Body of pancreas (tissue), 4 donors: ENCODE data around the gene STIM2. TPM values are rescaled to one million over a fixed set of nuclear protein-coding genes. Genes with fewer than 3 reads are reported as not detected.
A peak's percentile ranks its signal among the peaks of the same experiment; 100 is the strongest.
"Not testable (repeated sequence)": the region's sequence is repeated elsewhere in the genome, so short reads cannot be mapped to it uniquely, and the experiment has no call there.

ENCODE experiments used
- ATAC-seq: fragments of 150-250 bp; one replicate; pipeline ENCODE4 v1.9.1; 2016
- DNase-seq, 4 donors: peaks; one replicate each; pipeline ENCODE4 v3.0.0-alpha.2; 2019
- H3K27ac ChIP-seq, 4 donors: fragments of 200-600 bp; sonication (generic); 1 replicate in 3 of 4; 2 replicates in 1 of 4; pipeline versions ENCODE4 v1.5.1 to v1.6.1; 2016 to 2019; ENCODE audit warnings: mild to moderate bottlenecking in 1 of 4, mixed read lengths in 1 of 4, moderate library complexity in 1 of 4
- H3K27me3 ChIP-seq, 2 donors: fragments of 200-600 bp; sonication (generic); one replicate each; pipeline ENCODE4 v1.6.0; 2016; ENCODE audit warnings: mild to moderate bottlenecking in 1 of 2
- H3K36me3 ChIP-seq, 2 donors: fragments of 200-600 bp; sonication (generic); replicated peaks in 1 of 2; 2 replicates each; pipeline ENCODE4 v1.5.1; 2016; ENCODE audit warnings: low read depth in 2 of 2; ENCODE audit not compliant: insufficient read depth in 1 of 2
- H3K4me1 ChIP-seq: fragments of 200-600 bp; sonication (generic); one replicate; pipeline ENCODE4 v1.6.0; 2016
- H3K4me3 ChIP-seq, 2 donors: fragments of 200-600 bp; sonication (generic); 1 replicate in 1 of 2; 2 replicates in 1 of 2; pipeline ENCODE4 v1.5.1; 2016 to 2019
- H3K9me3 ChIP-seq, 3 donors: fragments of 200-600 bp; sonication (generic); 1 replicate in 2 of 3; 2 replicates in 1 of 3; pipeline ENCODE4 v1.5.1; 2016
- CTCF ChIP-seq, 7 experiments: fragments of 450-650 bp in 4 of 7; fragments of 200-600 bp in 3 of 7; sonication (generic) in 3 of 7; IDR thresholded peaks; one replicate each; pipeline ENCODE4 v1.5.1; 2016 to 2019; ENCODE audit warnings: antibody characterized with exemption in 7 of 7
- POLR2A ChIP-seq, 3 donors: fragments of 450-650 bp; IDR thresholded peaks; one replicate each; pipeline ENCODE4 v1.6.1; 2016; ENCODE audit warnings: antibody characterized with exemption in 3 of 3, mild to moderate bottlenecking in 2 of 3
- WGBS, 2 donors: methylation state at CpG; one replicate each; pipeline ENCODE4 v1.1.5; 2017; 5-methylcytosine and 5-hydroxymethylcytosine counted together
- intact Hi-C: fragments of 100-400 bp; cut with DNase I; formaldehyde crosslinking; loops from one replicate; pipeline ENCODE4 v1.15.1; 2023
- total RNA-seq, 2 donors: library from RNA; depleted of rRNA; stranded (reverse); fragments of >200 nt; gene quantifications; one replicate each; pipeline ENCODE4 v1.1.0, GENCODE V29; 2016

The STIM2 gene
- 10 to 100 TPM; 10.9 to 53.4 TPM for total RNA-seq

GRCh38 chr4:26860157-26860921 lies at the start of gene STIM2:
STIM2 (plus strand) TSS chr4:26860841.
- Histone ChIP-seq H3K27ac (peak within 1 kb of the TSS; percentile 94 to 98 (median 94)), H3K4me3 (peak within 1 kb of the TSS; percentile 54 to 87), H3K36me3 (no peaks in the 10 kb centered on the region), H3K9me3 (no peaks in the 10 kb centered on the region), H3K27me3 (no peaks in the 10 kb centered on the region), H3K4me1 (peaks cover 56% of the 10 kb centered on the region)
- WGBS, 2 donors: 0% methylated on average over 37 to 72 of the region's 74 CpGs
- ATAC-seq (peak; percentile 85), DNase-seq (peak; percentile 96)
- intact Hi-C loops: no loop called here
- TF ChIP-seq POLR2A (IDR thresholded peaks at IDR 0.05) (peak; percentile 75 to 96 (median 91)), CTCF (IDR thresholded peaks at IDR 0.05) (peak in 6 of 7 experiments; percentile 12 to 62 (median 43))

- ATAC-seq, H3K4me1 ChIP-seq, H3K27ac ChIP-seq, intact Hi-C loops, DNase-seq, H3K9me3 ChIP-seq, H3K4me3 ChIP-seq, H3K27me3 ChIP-seq, H3K36me3 ChIP-seq: not testable (repeated sequence)
- WGBS, 2 donors: 67 to 72% methylated on average over 4 of the region's 4 CpGs
Observed at GRCh38 chr4:26811571-26811970, 49.1 kb upstream of the STIM2 start.

GRCh38 chr4:26812049-26812714 lies 48.5 kb upstream of the STIM2 start:
- intact Hi-C loops: no loop called here
- Histone ChIP-seq H3K27me3 (no peaks in the 10 kb centered on the region), H3K4me3 (no peak overlapping the region), H3K9me3 (no peaks in the 10 kb centered on the region), H3K27ac (no peak overlapping the region), H3K4me1 (no peaks in the 10 kb centered on the region), H3K36me3 (no peaks in the 10 kb centered on the region)
- ATAC-seq (peak; percentile 33), DNase-seq (no peak)
- 75 to 78% methylated on average over 6 of the region's 6 CpGs for WGBS, 2 donors
- TF ChIP-seq CTCF (IDR thresholded peaks at IDR 0.05) (no peak), POLR2A (IDR thresholded peaks at IDR 0.05) (no peak)

- ATAC-seq: no peak
- Histone ChIP-seq H3K27me3 (no peaks in the 10 kb centered on the region), H3K9me3 (no peaks in the 10 kb centered on the region), H3K36me3 (no peaks in the 10 kb centered on the region), H3K4me1 (no peaks in the 10 kb centered on the region), H3K27ac (no peak overlapping the region), H3K4me3 (no peak overlapping the region)
- peak in 1 of 4 donors; percentile 22 for DNase-seq
- intact Hi-C loops: no loop called here
- no peak for TF ChIP-seq POLR2A (IDR thresholded peaks at IDR 0.05)
- no peak for TF ChIP-seq CTCF (IDR thresholded peaks at IDR 0.05)
- WGBS, 2 donors: 82 to 97% methylated on average over 6 to 8 of the region's 8 CpGs
Observed at GRCh38 chr4:26813698-26814097, 46.9 kb upstream of the STIM2 start.

GRCh38 chr4:26815199-26815598 lies 45.4 kb upstream of the STIM2 start:
- TF ChIP-seq POLR2A (IDR thresholded peaks at IDR 0.05): no peak
- no peak for TF ChIP-seq CTCF (IDR thresholded peaks at IDR 0.05)
- no peak for ATAC-seq
- Histone ChIP-seq H3K27ac (no peak overlapping the region), H3K9me3 (no peaks in the 10 kb centered on the region), H3K27me3 (no peaks in the 10 kb centered on the region), H3K4me3 (no peak overlapping the region), H3K36me3 (no peaks in the 10 kb centered on the region), H3K4me1 (no peaks in the 10 kb centered on the region)
- intact Hi-C loops: no loop called here
- no peak for DNase-seq
